Measurements from ENCODE around the gene GAB1.

DNA sequence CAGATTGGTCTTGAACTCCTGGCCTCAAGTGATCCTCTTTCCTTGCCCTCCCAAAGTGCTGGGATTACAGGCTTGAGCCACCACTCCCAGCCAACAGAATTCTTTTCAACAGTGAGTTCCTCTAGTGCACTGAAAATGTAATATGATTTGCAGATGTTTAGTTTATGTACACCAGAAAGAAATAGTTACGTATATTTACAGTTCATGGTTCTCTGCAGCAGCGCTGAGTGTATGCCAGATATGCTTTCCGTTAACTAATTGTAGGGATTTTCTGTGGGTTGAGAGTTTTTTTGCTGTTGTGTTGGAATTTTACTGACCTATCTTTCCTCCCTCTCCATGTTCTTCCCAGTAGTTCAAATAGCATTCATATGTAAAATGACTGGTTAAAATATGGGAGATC, 44.0 kb downstream of the GAB1 start:
- TF ChIP-seq, protein P1, sequence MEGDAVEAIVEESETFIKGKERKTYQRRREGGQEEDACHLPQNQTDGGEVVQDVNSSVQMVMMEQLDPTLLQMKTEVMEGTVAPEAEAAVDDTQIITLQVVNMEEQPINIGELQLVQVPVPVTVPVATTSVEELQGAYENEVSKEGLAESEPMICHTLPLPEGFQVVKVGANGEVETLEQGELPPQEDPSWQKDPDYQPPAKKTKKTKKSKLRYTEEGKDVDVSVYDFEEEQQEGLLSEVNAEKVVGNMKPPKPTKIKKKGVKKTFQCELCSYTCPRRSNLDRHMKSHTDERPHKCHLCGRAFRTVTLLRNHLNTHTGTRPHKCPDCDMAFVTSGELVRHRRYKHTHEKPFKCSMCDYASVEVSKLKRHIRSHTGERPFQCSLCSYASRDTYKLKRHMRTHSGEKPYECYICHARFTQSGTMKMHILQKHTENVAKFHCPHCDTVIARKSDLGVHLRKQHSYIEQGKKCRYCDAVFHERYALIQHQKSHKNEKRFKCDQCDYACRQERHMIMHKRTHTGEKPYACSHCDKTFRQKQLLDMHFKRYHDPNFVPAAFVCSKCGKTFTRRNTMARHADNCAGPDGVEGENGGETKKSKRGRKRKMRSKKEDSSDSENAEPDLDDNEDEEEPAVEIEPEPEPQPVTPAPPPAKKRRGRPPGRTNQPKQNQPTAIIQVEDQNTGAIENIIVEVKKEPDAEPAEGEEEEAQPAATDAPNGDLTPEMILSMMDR (IDR thresholded peaks at IDR 0.05), result no peak
- TF ChIP-seq ZFX (IDR thresholded peaks at IDR 0.05; ENCODE audit: borderline replicate concordance), result no peak

Measured in 22Rv1 (cell line).